OCI-LY7 (cell line): ENCODE results near the gene RBM19.

ENCODE experiments used
- CTCF ChIP-seq: fragments of 200-600 bp; sonication (generic); conservative IDR thresholded peaks from 2 replicates; pipeline ENCODE4 v1.5.1; 2014; ENCODE audit warnings: mild to moderate bottlenecking, antibody characterized with exemption, low read length, moderate library complexity, mixed read lengths
- EZH2phosphoT487 ChIP-seq: fragments of 200-600 bp; sonication (generic); IDR thresholded peaks from 2 replicates; pipeline ENCODE4 v1.6.1; 2018; ENCODE audit warnings: low read depth, borderline replicate concordance, mild to moderate bottlenecking, mixed run types, antibody characterized with exemption, low read length, moderate library complexity, mixed read lengths

- TF ChIP-seq CTCF = no peak
- no peak for TF ChIP-seq EZH2phosphoT487
Observed at GRCh38 chr12:113863455-113863845, 102.7 kb downstream of the RBM19 start.
